ENCODE data around the gene SRRM4.

DNA sequence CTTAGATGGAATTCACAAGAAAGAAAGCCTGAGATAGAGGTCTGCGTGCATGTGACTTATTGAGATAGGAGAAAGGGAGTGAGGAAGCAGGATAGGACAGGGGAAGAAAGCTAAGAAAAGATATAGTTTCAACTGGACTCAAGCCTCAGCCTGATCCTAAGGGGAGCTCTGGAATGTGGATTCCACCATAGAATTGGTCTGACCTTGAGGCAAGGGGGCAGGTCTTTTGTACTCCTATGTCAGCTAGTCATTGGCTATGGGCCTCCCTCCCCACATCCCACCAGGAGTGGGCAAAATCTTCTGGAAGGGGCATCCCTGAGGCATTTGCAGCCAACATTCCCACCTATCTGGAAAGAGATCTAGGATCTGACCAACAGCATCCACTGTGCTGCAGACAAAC, 108.9 kb downstream of the SRRM4 start:
- TF ChIP-seq CTCF (IDR thresholded peaks at IDR 0.05; ENCODE audit: low read depth, low read length, poor library complexity, severe bottlenecking) (no peak), EZH2phosphoT487 (IDR thresholded peaks at IDR 0.05; ENCODE audit: borderline replicate concordance, low read length) (no peak)

Data from DOHH2 (cell line).